Kidney epithelial cell (primary cell): ENCODE results near the gene KCNK3. TPM values are rescaled to one million over a fixed set of nuclear protein-coding genes. Genes with fewer than 3 reads are reported as not detected.
"Not testable (repeated sequence)": the region's sequence is repeated elsewhere in the genome, so short reads cannot be mapped to it uniquely, and the experiment has no call there.

ENCODE experiments used
- DNase-seq: peaks from one replicate; pipeline ENCODE4 v3.0.0-alpha.2; 2010; ENCODE audit warnings: low read depth
- H3K27me3 ChIP-seq: 2 replicates; pipeline ENCODE4 v1.6.0; 2011; ENCODE audit warnings: low read length; ENCODE audit not compliant: control insufficient read depth, insufficient read depth
- H3K36me3 ChIP-seq: 2 replicates; pipeline ENCODE4 v1.5.1; 2011; ENCODE audit warnings: low read length; ENCODE audit not compliant: control insufficient read depth, insufficient read depth
- H3K4me3 ChIP-seq: 2 replicates; pipeline ENCODE4 v1.5.1; 2011; ENCODE audit warnings: low read depth, mild to moderate bottlenecking, control low read depth, low read length
- total RNA-seq: library from RNA; depleted of rRNA; stranded (reverse); fragments of >200 nt; gene quantifications from 2 replicates; pipeline ENCODE4 v1.2.3, GENCODE V29; 2015
- TF ChIP-seq, protein P1 (sequence below): IDR thresholded peaks from 2 replicates; pipeline ENCODE4 v1.5.1; 2011; ENCODE audit warnings: mild to moderate bottlenecking, moderate library complexity, low read length, control low read depth, inconsistent platforms; ENCODE audit not compliant: insufficient read depth, poor library complexity, severe bottlenecking

Gene KCNK3
- total RNA-seq, 1 donor from 2014 or later: 13.9 TPM

- no peak for DNase-seq
- Histone ChIP-seq H3K27me3 (peaks cover 4% of the 10 kb centered on the region), H3K36me3 (no peaks in the 10 kb centered on the region), H3K4me3 (no peak overlapping the region)
- TF ChIP-seq, protein P1, sequence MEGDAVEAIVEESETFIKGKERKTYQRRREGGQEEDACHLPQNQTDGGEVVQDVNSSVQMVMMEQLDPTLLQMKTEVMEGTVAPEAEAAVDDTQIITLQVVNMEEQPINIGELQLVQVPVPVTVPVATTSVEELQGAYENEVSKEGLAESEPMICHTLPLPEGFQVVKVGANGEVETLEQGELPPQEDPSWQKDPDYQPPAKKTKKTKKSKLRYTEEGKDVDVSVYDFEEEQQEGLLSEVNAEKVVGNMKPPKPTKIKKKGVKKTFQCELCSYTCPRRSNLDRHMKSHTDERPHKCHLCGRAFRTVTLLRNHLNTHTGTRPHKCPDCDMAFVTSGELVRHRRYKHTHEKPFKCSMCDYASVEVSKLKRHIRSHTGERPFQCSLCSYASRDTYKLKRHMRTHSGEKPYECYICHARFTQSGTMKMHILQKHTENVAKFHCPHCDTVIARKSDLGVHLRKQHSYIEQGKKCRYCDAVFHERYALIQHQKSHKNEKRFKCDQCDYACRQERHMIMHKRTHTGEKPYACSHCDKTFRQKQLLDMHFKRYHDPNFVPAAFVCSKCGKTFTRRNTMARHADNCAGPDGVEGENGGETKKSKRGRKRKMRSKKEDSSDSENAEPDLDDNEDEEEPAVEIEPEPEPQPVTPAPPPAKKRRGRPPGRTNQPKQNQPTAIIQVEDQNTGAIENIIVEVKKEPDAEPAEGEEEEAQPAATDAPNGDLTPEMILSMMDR: no peak
Measured at GRCh38 chr2:26657265-26657664, 35.3 kb upstream of the KCNK3 start.

GRCh38 chr2:26658691-26659346 is 33.7 kb upstream of the KCNK3 start:
- DNase-seq: no peak
- TF ChIP-seq, protein P1: no peak
- Histone ChIP-seq H3K27me3 (peaks cover 2% of the 10 kb centered on the region), H3K36me3 (no peaks in the 10 kb centered on the region), H3K4me3 (no peak overlapping the region)

DNA sequence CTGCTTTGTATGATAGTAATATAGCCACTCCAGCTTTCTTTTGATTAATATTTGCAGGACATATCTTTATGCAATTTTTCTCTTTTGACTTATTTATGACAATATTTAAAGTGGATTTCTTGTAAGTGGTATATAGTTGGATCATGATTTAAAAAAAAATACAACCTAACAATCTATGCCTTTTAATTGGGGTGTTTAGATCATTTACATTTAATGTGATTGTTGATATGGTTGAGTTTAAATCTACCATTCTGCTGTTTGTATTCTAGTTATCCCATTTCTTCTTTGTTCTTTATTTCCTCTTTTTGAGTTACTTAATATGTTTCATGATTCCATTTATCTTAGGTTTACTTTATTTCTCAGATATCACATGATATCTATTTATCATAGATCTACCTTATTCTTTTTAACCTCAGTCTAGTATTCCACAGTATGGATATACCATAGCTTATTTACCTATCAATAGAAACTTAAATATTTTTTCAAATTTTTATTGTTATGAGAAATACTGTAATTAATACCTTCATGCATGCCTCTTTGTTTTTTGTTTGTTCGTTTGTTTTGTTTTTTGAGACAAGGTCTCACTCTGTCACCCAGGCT is 32.1 kb upstream of the KCNK3 start:
- Histone ChIP-seq H3K4me3 (no peak overlapping the region), H3K36me3 (no peaks in the 10 kb centered on the region), H3K27me3 (no peaks in the 10 kb centered on the region)
- TF ChIP-seq, protein P1: no peak
- no peak for DNase-seq

DNA sequence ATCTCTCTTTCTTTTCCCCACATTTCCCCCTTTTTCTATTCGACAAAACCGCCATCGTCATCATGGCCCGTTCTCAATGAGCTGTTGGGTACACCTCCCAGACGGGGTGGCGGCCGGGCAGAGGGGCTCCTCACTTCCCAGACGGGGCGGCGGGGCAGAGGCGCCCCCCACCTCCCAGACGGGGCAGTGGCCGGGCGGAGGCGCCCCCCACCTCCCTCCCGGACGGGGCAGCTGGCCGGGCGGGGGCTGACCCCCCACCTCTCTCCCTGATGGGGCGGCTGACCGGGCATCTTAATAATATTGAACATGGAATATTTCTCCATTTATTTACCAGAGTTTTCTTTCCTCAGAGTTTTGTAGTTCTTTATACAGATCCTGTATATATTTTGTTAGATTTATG is 27.2 kb upstream of the KCNK3 start:
- H3K27me3 ChIP-seq, DNase-seq, H3K36me3 ChIP-seq, H3K4me3 ChIP-seq: not testable (repeated sequence)

DNA sequence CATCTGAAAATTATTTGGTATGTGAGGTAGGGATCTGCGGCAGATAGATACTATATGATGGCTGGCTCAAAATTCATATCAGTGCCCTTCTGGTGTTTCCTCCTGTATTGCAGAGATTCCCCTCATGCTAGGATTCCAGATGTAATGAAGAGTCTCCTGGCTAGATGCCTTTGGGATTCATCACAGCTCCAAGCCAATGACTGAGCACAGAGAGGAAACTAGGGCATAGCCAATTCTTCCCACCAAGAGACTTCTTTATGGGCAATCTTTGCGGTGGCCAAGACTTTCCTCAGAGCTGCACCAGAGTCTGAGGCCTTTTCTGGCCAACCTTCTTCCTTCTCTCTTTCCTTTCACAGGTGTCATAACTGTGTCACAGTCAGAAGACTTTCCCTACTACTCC is 25.9 kb upstream of the KCNK3 start:
- peaks cover 4% of the 10 kb centered on the region for H3K27me3 ChIP-seq
- no peak for DNase-seq
- TF ChIP-seq, protein P1: no peak
- no peaks in the 10 kb centered on the region for H3K36me3 ChIP-seq
- no peak overlapping the region for H3K4me3 ChIP-seq

GRCh38 chr2:26668041-26668440 is 24.5 kb upstream of the KCNK3 start:
- H3K4me3 ChIP-seq: no peak overlapping the region
- DNase-seq: no peak
- no peaks in the 10 kb centered on the region for H3K36me3 ChIP-seq
- TF ChIP-seq, protein P1: no peak
- peaks cover 9% of the 10 kb centered on the region for H3K27me3 ChIP-seq
